HG03066 (cell line): ENCODE data around the gene SLC4A11.

Source experiments
- ATAC-seq: cut with Tn5 transposase; IDR thresholded peaks from one replicate; pipeline ENCODE4 v1.9.1; 2021; ENCODE audit warnings: low read depth; ENCODE audit not compliant: unreplicated experiment

Gene SLC4A11

GRCh38 chr20:3177746-3178485, 61.1 kb downstream of the SLC4A11 start:
- ATAC-seq, result no peak
